GM18907 (cell line): ENCODE results near the gene ZIC1.

Source experiments
- ATAC-seq: cut with Tn5 transposase; IDR thresholded peaks from one replicate; pipeline ENCODE4 v1.9.1; 2021; ENCODE audit warnings: mild to moderate bottlenecking, moderate library complexity; ENCODE audit not compliant: unreplicated experiment

Gene ZIC1

DNA sequence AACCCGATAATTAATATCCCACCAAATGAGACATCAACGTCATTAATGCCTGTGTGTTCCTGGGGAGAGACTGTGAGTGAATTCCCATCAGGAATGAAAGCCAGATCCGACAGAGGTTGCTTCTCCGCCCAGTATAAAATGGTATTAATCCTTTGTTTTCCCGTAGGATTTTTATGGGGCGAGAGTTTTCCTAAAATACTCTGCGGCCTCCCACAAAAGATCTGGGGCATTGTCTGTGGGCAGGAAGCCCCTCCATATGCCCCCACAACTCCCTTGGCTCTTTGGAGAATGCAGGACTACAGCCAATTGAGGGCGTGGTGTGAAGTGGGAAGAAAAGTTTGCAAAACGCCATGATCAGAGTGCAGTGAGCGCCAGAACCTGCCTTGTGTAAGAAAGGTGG is 29.5 kb upstream of the ZIC1 start:
- no peak for ATAC-seq

DNA sequence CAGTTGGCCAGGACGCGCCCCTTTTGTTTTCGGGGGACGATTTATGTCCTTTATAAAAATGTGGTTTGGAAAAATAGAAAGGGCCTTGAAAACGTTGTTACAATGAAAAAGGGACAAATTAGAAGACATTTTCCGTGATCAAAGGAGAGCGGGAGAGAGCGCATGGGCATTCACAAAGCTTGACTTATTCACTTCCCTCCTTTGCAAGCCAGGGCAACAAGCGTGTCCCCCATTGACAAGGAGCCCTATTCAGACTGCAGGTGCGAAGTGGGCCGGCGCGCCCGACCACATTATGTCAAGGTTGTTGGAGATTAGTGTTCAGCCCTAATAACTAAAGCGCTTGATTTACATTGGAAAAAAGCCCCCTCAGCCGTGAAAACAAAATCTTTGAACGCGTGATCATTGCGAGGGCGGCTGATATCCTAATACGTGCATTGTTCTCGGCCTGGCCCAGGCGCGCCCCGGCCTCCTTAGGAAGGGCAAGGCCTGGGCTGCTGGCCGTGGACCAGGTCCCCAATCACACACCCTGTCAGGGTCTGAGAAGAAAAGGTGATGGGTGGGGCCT is 28.7 kb upstream of the ZIC1 start:
- no peak for ATAC-seq

DNA sequence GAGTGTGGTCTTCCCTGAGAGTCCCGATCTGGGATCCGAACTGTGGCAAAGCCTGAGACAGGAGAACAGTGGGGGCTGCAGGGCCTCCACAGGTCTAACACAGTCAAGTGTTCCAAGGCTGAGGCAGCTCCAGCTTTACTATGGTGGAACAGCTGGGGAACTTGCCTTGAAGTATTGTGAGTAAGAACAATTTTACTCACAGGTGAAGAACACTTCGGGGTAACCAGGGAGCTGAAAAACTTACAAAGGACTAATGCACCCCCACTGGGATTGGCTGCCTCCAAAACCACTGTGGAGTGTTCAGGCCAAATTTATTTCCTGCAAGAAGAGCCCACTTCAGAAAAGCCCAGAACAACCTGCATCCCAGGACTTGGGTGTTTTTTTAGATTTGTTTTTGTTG is 28.2 kb upstream of the ZIC1 start:
- no peak for ATAC-seq

DNA sequence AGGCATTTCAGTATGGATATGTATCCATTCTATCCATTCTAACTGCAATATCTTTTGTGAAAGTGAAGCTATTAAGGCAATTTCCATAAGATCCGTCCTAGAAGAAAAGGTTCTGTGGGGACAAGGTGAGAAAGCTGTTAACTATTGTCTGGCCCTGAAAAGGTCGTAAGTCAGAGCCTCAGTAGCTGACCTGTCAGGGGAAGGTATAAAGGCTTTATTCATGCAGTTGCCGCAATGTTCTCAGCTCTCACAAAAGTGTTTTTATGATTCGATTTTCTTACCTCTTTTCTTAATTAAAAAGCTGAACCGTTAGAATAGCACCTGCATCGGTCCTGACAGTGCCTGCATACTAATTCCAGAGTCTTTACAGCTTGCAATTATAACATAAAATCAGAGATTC is 27.6 kb upstream of the ZIC1 start:
- no peak for ATAC-seq

DNA sequence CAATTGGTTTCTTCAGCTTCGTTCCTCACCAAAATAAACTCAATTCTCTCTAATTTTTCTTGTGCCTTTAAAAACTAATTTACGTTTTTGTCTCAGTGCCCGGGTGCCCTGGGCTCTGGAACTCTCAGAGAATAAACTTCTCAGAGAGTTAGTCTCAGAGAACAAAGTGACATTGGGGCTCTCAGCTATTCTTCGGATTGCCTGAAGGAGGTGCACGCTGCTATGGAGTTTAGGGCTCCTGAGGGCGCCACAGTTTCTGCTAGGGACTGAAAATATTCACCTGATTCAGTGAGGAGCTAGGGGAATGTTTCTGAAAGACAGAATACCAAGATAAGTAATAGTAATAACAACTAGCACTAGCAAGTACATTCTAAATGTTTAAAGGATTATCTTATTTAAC is 25.5 kb upstream of the ZIC1 start:
- no peak for ATAC-seq

DNA sequence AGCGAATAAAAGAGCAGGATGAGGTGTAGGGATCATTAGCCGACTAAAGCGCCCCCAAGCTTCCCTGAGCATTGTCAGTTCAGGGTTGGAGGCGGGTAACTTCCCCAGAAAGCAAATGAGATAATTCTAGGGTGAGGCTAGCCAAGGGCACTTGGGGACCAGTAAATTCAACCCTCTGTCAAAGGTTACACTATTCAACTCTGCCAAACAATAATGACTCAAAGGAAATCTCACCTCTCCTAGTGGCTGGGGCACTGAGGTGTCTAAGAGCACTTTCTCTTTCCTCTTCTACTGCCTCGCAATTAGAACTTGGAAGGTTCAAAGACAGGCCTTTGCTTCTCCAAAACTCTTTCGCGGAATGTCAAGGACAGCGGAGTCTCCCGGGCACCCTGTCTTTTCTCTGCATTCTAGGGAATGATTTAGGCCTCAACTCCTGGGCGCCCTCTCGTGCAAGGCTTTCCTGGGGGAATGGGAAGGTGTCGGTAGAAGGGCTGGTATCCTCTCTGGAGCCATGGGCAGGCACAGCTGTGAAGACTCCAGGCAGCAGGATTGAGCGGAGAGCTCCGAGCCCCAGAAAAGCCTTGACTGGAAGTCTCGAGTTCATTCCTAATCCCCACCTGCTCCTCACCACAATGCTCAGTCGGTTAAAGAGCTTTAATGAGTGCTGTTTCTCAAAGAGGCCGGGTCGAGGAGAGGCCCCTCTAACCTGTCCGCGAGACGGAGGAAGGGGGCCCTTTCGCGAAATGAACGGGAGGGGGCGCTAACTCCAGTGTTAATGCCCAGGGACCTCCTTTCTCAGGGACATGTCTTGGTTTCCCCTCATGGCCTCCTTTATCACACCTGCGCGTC is 24.7 kb upstream of the ZIC1 start:
- no peak for ATAC-seq

DNA sequence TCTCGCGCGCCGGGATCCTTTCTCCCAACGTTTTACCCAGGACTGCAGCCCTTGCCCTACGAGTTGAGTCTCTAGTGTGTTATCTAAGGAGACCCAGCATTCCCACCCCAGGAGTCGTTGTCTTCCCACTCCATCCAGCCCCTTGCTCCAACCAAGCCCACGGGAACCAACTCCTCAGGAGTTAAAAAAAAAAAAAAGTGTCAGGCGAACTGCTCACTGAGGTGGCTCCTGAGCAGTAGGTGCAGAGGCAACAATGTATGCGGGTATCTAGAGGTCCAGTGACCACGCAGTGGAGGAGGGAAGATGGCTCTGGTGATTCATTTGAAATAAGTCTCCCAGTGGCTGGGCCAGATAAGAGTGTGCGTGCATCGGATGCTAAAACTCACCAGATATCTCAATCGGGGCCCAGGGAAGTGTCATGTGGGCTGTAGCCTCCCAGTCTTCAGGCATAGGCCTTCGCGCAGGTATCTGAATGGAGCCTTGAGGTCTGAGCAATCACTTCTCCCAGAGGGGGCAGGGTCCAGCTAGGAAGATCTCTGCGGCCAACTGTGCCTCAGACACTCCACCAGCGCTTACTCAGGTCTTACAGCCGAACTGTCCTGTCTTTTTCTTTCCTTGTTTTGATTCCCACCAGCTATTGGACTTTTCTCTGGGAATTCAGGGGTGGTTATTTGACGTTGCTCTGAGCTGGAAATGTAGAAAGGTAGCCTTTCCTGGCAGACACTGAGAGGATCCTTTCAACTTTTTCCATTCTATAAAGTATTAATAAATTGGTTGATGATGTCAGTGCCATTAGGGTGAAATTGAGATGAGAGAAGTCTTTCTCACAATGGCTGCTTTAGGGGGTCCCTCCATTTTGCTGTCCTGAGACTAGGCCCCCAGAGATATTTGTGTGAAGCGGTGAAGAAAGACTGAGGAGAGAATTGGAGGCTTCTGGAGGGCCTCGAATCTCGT is 23.8 kb upstream of the ZIC1 start:
- no peak for ATAC-seq

DNA sequence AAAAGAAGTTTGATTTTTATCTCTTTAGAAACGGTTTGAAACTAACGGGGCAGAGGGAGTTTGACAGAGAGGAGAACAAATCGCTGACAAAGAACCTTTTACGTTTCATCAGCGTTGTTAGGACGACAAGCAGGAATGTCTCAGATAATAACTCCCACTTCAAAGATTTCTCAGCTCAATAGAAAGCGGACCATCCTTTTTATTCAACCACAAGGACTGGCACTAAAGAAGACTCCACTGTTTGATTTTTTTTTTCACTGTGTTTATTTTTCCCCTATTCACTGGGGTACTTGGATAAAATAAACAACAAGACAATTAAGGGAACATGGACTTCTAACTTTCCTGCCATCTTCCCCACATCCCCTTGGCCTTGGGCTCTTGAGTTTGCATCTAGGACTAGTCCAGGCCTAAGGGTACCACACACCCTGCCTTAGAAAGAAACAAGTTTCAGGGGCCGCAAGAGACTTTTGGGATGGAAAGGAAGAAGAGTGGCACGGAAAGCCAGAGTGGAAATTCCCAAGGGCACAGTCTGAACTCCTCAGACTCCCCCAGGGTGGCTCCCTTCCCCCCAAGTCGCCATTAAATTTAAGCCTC is 21.8 kb upstream of the ZIC1 start:
- no peak for ATAC-seq

DNA sequence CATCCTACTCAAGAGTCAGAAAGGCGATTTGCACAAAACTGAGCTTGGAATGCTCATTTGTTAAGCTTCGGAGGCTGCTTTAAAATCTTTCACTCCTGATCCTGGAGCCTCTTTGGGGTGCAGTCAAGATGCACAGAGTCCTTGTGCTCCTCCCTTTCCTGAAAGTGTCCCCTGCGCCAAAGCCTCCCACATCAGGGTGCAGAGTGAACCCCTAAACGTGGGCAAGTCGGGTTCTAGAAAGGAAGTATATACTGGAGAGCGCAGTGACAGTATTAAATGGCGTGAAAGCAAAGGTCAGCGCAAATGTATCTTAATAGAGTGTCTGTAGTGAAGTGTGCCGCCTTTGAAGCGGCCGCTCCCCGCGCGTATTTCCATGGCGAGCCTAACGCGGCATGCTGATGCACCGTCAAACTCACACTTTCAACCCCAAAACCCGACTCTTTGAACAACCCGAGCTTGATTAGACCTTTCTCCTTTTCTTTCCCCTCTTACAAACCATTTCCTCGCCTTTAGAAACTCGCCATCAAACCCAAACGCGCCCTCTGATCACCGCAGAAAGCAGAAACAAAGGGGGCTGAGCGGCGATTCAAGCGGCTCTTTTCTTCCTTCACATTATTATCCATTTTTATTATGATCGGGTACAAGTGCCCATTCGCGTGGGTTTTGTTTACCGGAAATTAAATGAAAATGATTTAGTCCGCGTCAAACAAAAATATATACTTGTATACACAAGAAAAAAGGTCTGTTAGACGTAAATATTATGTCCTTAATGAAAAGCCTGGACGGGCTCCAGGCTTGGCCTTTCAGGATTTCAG is 21.1 kb upstream of the ZIC1 start:
- ATAC-seq, result no peak

DNA sequence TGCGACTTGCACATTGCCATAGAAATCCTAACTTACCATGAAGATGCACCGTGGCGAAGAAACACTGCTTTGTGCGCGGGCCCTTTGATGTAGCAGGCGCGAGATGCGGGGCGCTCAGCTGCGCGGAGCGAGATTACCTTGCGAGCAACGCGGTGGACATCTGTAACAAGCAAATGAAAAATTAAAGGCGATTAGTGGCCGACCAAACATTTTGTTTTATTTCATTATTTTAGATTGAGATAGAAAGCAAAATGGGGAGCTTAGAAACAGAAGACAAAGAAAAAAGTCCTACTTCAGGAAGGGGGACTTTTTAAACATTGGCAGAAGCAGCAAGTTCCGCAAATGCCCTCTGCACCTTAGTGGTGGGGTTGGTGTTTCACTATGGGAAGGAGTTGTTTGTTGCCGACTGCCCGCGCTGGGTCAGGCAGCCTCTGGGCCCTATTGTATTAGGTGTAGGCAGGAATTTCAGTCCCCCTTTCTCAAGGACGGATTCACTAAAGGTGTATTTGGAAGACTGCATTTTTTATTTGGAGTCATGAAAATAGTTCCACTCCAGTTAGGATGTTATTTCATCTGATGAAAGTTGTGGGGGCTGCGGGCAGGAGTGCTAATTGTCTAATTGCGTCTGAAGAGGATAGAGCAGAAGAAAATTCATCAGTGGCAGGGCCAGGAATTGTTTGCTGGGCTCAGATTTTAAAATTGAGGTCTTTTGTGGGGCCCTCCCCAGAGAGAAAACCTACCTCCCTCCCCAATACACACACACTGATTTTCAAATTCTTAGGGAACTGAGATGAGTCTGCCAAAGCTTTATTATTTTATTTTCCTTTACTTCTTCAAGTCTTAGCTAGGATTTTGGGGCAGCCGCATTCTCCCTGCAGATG is 20.2 kb upstream of the ZIC1 start:
- no peak for ATAC-seq

DNA sequence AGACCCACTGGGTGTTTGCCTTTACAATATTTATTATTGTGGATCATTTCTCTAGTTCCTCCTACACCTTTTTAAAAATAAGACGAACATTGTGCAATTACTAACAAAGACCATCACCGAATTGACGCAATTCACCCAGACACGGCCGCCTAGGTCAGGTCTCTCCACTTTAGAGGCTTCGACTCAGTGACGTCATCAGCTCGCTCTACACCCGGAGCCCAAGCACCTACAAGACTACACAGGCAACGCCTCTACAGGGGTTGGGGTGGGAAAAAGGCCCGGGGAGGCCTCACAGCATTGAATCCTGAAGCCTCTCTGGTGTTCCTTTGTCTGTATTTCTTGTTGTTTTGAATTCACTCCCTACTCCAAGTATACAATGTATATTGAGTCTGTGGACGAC is 19.4 kb upstream of the ZIC1 start:
- ATAC-seq, result no peak

DNA sequence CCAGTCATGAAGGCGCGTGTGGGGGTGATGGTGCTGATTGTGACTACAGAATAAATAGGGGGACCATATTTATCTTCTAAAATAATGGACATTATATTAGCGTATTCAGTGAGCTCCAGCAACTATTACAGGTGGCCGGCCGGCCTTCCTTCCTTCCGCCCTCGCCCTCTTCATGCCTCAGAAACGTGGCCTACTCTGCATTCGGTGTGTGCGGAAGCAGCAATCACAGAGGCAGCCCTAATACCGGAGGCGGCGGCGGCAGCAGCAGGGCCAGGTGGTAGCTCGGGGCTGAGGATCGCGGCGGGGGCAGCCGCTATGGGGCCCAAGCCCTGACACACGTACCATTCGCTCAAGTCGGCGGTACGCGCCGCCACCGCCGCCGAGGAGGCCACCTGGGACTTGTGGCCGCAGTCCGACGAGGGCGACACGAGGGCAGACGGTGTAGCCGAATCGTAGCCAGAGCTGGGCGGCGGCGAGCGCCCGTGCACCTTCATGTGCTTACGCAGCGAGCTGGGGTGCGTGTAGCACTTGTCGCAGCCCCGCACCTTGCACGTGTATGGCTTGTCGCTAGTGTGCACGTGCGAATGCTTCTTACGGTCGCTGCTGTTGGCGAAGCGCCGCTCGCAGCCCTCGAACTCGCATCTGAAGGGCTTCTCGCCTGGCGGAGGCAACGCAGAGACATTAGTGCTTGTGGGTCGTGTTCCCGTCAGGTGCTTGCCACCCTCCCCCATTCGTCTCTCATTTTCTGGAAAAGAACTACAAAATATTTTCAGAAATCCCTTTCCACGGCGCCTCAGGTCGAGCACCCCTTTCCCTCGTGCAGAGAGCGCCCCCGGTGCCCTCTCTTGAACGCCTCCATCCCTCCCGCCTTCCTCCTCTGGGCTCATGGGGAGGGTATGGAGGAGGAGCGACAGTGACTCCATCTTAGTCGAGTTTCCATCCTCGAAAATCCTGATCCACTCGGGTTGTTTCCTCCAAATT is 18.3 kb upstream of the ZIC1 start:
- ATAC-seq, result no peak

DNA sequence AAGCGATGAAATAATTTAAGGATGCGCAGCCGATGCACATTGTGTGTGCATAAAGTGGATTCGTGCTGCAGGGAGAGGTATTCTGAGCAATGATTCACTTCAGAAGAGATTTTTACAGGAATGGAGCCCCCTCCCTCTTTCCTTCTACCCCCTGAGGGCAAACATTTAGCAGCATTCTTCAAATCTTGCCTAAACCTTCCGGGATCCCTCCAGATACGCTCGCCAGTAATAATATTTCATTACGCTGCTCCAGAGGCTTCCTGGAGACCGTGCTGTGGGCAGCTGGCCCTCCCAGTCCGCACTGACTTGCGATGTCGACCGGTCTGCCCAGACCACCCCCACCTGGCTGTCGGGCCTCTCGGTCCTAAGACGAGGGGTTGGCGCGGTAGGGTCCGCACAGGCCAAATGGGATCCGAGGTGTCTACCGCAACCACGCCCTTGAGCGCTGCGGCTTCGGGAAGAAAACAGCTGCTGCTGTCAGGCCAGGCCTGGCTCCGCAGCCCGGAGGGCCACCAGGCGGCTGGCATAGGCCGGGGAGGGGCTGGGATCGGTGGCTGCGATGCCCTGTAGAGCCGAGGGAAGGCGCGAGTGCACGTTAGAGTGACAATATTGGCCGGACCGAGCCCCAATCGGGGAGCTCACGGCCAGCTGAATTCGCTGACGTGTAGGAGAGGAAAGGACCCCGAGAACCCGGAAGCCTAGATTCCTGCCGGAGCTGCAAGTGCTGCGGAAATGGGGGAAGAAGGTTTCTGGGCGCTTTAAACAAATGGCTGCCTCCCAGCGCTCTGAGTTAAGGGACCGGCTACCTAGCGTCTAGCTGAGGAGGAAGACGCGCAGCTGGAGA is 17.2 kb upstream of the ZIC1 start:
- ATAC-seq, result no peak

DNA sequence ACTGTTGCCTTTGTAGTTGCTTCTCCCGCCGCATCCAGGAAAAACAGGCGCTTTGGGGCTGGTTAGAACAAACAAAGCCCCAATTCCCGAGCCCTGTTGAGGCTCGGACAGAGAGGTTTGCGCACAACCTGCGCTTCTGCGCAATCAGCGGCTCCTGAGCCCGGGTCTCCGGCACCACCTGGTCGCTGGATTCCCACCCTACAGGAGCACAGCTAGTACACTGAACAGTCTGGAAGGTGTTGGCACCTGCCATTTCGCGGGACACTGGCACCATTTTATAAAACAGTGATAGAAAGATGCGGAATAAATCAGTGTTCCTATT is 16.6 kb upstream of the ZIC1 start:
- ATAC-seq, result no peak

DNA sequence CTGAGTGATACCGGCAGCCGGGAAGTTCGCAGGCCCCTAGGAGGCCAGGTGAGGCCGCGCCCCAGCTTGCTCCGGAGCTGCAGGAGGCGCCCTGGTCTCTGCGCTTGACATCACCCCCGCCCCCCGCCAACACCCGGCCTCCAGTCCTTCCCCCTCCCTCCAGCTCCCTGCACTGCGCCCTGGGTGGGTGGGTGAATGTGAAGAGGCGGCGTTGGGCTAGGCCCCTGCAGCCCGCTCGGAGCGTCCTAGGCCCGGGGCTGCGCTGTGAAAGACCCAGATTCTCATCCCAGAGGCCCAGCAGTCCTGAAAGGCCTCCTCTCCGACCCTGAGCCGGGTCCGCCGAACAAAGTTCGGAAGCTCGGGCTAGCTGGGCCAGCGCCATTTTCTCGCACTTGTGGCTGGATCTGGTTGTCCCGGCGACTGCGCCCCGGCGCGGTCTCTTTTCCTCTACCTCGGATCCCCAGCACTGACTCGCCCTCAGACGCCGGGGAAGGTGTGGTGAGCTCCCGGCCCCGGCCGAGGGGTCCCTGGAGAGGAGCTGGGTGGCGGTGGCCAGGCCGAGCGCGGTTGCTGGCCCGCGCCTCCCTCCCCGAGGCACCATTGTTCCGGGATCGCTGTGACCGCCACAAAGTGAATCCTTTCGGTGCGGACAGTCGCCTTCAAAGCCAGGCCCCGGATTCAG is 15.8 kb upstream of the ZIC1 start:
- ATAC-seq, result no peak

DNA sequence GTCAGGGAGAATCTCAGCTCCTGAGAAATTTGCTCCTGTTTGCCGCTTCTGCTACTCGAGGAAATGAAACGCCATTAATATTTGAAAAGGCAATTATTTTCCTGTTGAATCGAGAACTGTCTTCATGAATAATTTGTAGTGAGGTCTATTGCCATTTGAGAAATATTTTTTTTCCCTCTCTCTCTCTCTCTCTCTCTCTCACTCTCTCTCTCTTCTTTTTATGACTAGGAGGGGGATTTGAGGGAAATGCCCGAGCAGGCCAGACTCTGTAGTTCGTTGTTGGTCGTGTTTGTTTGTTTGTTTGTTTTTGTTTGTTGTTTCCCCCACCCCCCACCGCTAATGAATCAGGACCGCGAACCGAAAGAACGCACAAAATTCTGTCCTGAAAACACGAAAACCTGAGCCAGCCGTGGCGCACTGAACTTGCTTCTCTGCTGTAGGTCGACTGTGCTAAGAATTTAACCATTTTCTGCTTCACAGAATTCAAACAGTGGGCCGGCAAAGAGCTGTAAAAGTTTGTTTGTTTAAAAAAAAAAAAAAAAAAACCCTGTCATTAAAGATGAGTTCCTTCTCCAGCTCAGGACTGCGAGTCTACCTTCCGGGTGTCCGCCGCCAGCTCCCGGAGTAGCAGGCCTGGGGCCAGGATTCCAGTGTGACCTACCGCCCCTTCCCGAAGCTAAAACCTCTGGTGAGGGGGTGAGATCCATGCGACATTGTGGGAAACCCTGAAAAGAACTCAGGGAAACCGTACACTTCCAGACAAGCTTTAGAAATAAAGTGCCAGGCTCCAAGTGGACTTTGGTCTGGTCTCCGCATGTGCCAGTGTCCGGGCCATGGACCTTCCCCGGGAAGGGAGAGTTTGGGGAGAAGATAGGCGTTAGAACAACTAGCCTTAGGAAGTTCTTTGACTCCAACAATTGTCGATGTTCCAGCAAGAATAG is 15.0 kb upstream of the ZIC1 start:
- ATAC-seq, result no peak
